ENCODE results near the gene OPCML. TPM values are rescaled to one million over a fixed set of nuclear protein-coding genes. Genes with fewer than 3 reads are reported as not detected.

The OPCML gene
- total and polyA plus RNA-seq, 4 donors, result under 0.01 to 0.01 TPM; not detected in 2

DNA sequence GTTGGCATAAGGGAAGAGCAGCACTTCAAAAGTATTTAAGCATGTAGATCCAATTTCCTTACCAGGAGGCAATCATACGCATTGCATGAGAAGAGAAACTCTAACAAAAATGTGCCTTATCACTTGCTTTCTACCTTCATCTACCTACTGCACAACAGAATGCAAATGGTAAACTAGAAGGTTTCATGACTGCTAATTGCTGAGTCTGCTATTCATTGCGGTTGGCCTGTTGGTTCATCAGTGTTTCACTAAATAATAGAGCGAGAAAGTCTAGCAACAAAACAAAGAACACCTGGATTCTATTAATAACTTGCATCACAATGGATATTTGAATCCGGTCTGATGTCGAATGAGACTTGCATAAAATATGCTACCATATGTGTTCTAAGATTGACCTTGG is 229.0 kb downstream of the OPCML start:
- no peaks in the 10 kb centered on the region for H3K4me1 ChIP-seq (ENCODE audit: control insufficient read depth in 4 of 4, insufficient read depth in 4 of 4, low read length in 3 of 4)
- H3K9ac ChIP-seq (ENCODE audit: low read depth in 1 of 2, low read length in 2 of 2), result no peak overlapping the region
- TF ChIP-seq RAD21 (IDR thresholded peaks at IDR 0.05), result no peak
- no peak for TF ChIP-seq JUND (IDR thresholded peaks at IDR 0.05)
- no peak for TF ChIP-seq NR2F2 (IDR thresholded peaks at IDR 0.05)
- no peaks in the 10 kb centered on the region for H3K36me3 ChIP-seq (ENCODE audit: control insufficient read depth in 4 of 4, insufficient read depth in 3 of 4, low read depth in 1 of 4, low read length in 3 of 4)
- DNase-seq (ENCODE audit: low spot score), result no peak
- no peak overlapping the region for H3K4me3 ChIP-seq (ENCODE audit: low read depth in 1 of 3, low read length in 3 of 3)
- H3K9me3 ChIP-seq (ENCODE audit: control insufficient read depth in 4 of 4, low read length in 3 of 4), result no peaks in the 10 kb centered on the region
- peaks cover 0 to 2% (median under 1%) of the 10 kb centered on the region in 4 donors for H3K27me3 ChIP-seq (ENCODE audit: control insufficient read depth in 4 of 4, insufficient read depth in 4 of 4, low read length in 3 of 4)
- H3K27ac ChIP-seq (ENCODE audit: low read depth in 1 of 2, low read length in 2 of 2), result no peak overlapping the region
- 84% methylated on average over 5 of the region's 5 CpGs for WGBS

GRCh38 chr11:133302056-133302455 is 230.2 kb downstream of the OPCML start:
- Histone ChIP-seq H3K27me3 (ENCODE audit: control insufficient read depth in 4 of 4, insufficient read depth in 4 of 4, low read length in 3 of 4) (peaks cover 0 to 2% (median under 1%) of the 10 kb centered on the region in 4 donors), H3K9ac (ENCODE audit: low read depth in 1 of 2, low read length in 2 of 2) (no peak overlapping the region), H3K36me3 (ENCODE audit: control insufficient read depth in 4 of 4, insufficient read depth in 3 of 4, low read depth in 1 of 4, low read length in 3 of 4) (no peaks in the 10 kb centered on the region), H3K9me3 (ENCODE audit: control insufficient read depth in 4 of 4, low read length in 3 of 4) (no peaks in the 10 kb centered on the region), H3K4me1 (ENCODE audit: control insufficient read depth in 4 of 4, insufficient read depth in 4 of 4, low read length in 3 of 4) (no peaks in the 10 kb centered on the region), H3K4me3 (ENCODE audit: low read depth in 1 of 3, low read length in 3 of 3) (no peak overlapping the region), H3K27ac (ENCODE audit: low read depth in 1 of 2, low read length in 2 of 2) (no peak overlapping the region)
- no peak for TF ChIP-seq EGR1 (IDR thresholded peaks at IDR 0.05; ENCODE audit: low read depth in 2 of 2)
- no peak for TF ChIP-seq JUND (IDR thresholded peaks at IDR 0.05)
- TF ChIP-seq TAF1 (conservative IDR thresholded peaks at IDR 0.05), result no peak
- TF ChIP-seq, protein P1, sequence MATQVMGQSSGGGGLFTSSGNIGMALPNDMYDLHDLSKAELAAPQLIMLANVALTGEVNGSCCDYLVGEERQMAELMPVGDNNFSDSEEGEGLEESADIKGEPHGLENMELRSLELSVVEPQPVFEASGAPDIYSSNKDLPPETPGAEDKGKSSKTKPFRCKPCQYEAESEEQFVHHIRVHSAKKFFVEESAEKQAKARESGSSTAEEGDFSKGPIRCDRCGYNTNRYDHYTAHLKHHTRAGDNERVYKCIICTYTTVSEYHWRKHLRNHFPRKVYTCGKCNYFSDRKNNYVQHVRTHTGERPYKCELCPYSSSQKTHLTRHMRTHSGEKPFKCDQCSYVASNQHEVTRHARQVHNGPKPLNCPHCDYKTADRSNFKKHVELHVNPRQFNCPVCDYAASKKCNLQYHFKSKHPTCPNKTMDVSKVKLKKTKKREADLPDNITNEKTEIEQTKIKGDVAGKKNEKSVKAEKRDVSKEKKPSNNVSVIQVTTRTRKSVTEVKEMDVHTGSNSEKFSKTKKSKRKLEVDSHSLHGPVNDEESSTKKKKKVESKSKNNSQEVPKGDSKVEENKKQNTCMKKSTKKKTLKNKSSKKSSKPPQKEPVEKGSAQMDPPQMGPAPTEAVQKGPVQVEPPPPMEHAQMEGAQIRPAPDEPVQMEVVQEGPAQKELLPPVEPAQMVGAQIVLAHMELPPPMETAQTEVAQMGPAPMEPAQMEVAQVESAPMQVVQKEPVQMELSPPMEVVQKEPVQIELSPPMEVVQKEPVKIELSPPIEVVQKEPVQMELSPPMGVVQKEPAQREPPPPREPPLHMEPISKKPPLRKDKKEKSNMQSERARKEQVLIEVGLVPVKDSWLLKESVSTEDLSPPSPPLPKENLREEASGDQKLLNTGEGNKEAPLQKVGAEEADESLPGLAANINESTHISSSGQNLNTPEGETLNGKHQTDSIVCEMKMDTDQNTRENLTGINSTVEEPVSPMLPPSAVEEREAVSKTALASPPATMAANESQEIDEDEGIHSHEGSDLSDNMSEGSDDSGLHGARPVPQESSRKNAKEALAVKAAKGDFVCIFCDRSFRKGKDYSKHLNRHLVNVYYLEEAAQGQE (IDR thresholded peaks at IDR 0.05), result no peak
- TF ChIP-seq, protein P2, sequence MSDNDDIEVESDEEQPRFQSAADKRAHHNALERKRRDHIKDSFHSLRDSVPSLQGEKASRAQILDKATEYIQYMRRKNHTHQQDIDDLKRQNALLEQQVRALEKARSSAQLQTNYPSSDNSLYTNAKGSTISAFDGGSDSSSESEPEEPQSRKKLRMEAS (IDR thresholded peaks at IDR 0.05), result no peak
- no peak for TF ChIP-seq HNF4A (conservative IDR thresholded peaks at IDR 0.05)
- no peak for TF ChIP-seq FOXA2 (IDR thresholded peaks at IDR 0.05)
- TF ChIP-seq, protein P3, sequence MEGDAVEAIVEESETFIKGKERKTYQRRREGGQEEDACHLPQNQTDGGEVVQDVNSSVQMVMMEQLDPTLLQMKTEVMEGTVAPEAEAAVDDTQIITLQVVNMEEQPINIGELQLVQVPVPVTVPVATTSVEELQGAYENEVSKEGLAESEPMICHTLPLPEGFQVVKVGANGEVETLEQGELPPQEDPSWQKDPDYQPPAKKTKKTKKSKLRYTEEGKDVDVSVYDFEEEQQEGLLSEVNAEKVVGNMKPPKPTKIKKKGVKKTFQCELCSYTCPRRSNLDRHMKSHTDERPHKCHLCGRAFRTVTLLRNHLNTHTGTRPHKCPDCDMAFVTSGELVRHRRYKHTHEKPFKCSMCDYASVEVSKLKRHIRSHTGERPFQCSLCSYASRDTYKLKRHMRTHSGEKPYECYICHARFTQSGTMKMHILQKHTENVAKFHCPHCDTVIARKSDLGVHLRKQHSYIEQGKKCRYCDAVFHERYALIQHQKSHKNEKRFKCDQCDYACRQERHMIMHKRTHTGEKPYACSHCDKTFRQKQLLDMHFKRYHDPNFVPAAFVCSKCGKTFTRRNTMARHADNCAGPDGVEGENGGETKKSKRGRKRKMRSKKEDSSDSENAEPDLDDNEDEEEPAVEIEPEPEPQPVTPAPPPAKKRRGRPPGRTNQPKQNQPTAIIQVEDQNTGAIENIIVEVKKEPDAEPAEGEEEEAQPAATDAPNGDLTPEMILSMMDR (IDR thresholded peaks at IDR 0.05; ENCODE audit: low read depth, low read length, missing input control), result no peak
- TF ChIP-seq GABPA (IDR thresholded peaks at IDR 0.05 in 1 of 2, conservative IDR thresholded peaks at IDR 0.05 in 1 of 2), result no peak
- no peak for TF ChIP-seq YY1 (IDR thresholded peaks at IDR 0.05)
- TF ChIP-seq FOXA1 (IDR thresholded peaks at IDR 0.05), result no peak
- TF ChIP-seq HNF4G (IDR thresholded peaks at IDR 0.05), result no peak
- TF ChIP-seq SP1 (IDR thresholded peaks at IDR 0.05), result no peak
- TF ChIP-seq, protein P4, sequence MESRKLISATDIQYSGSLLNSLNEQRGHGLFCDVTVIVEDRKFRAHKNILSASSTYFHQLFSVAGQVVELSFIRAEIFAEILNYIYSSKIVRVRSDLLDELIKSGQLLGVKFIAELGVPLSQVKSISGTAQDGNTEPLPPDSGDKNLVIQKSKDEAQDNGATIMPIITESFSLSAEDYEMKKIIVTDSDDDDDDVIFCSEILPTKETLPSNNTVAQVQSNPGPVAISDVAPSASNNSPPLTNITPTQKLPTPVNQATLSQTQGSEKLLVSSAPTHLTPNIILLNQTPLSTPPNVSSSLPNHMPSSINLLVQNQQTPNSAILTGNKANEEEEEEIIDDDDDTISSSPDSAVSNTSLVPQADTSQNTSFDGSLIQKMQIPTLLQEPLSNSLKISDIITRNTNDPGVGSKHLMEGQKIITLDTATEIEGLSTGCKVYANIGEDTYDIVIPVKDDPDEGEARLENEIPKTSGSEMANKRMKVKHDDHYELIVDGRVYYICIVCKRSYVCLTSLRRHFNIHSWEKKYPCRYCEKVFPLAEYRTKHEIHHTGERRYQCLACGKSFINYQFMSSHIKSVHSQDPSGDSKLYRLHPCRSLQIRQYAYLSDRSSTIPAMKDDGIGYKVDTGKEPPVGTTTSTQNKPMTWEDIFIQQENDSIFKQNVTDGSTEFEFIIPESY (IDR thresholded peaks at IDR 0.05), result no peak
- TF ChIP-seq NR2F2 (IDR thresholded peaks at IDR 0.05), result no peak
- DNase-seq (ENCODE audit: low spot score), result no peak
- WGBS, result 23% methylated on average over 3 of the region's 3 CpGs
